Loucy (cell line): ENCODE results near the gene CRYL1.

Experiments
- H2AFZ ChIP-seq: fragments of 200-600 bp; sonication (generic); 2 replicates; pipeline ENCODE4 v1.6.0; 2016; ENCODE audit warnings: antibody characterized with exemption, mild to moderate bottlenecking, low read length, moderate library complexity
- H3F3A ChIP-seq: fragments of 200-600 bp; 2 replicates; pipeline ENCODE4 v1.6.0; 2016; ENCODE audit warnings: antibody characterized with exemption, low read depth, mild to moderate bottlenecking
- H3K27me3 ChIP-seq: fragments of 200-600 bp; sonication (generic); 2 replicates; pipeline ENCODE4 v1.6.1; 2014; ENCODE audit warnings: low read length, mild to moderate bottlenecking; ENCODE audit not compliant: insufficient read depth, poor library complexity, severe bottlenecking
- H3K36me3 ChIP-seq: fragments of 200-600 bp; sonication (generic); 2 replicates; pipeline ENCODE4 v1.6.1; 2016; ENCODE audit warnings: low read length; ENCODE audit not compliant: insufficient read depth
- H3K4me1 ChIP-seq: fragments of 200-600 bp; sonication (generic); 2 replicates; pipeline ENCODE4 v1.5.1; 2014; ENCODE audit warnings: low read length, mild to moderate bottlenecking; ENCODE audit not compliant: insufficient read depth, poor library complexity, severe bottlenecking
- H3K4me2 ChIP-seq: fragments of 200-600 bp; sonication (generic); 2 replicates; pipeline ENCODE4 v1.6.0; 2014; ENCODE audit warnings: antibody characterized with exemption, low read length, low read depth, mild to moderate bottlenecking; ENCODE audit not compliant: poor library complexity, severe bottlenecking
- H3K4me3 ChIP-seq: fragments of 200-600 bp; sonication (generic); 2 replicates; pipeline ENCODE4 v1.5.1; 2014; ENCODE audit warnings: low read length, mild to moderate bottlenecking, mixed read lengths; ENCODE audit not compliant: poor library complexity, severe bottlenecking
- H3K79me2 ChIP-seq: fragments of 200-600 bp; sonication (generic); 2 replicates; pipeline ENCODE4 v1.6.1; 2014; ENCODE audit warnings: low read length; ENCODE audit not compliant: insufficient read depth
- H3K9ac ChIP-seq: fragments of 200-600 bp; sonication (generic); 2 replicates; pipeline ENCODE4 v1.6.0; 2014; ENCODE audit warnings: mild to moderate bottlenecking, low read depth, low read length, moderate library complexity; ENCODE audit not compliant: poor library complexity, severe bottlenecking
- H3K9me2 ChIP-seq: fragments of 200-600 bp; sonication (generic); replicated peaks from 2 replicates; pipeline ENCODE4 v1.6.1; 2016; ENCODE audit warnings: low read depth, low read length, mixed read lengths
- H3K9me3 ChIP-seq: fragments of 200-600 bp; sonication (generic); 2 replicates; pipeline ENCODE4 v1.6.1; 2014; ENCODE audit warnings: mild to moderate bottlenecking, antibody characterized with exemption, low read length, low read depth; ENCODE audit not compliant: insufficient read depth
- H4K20me1 ChIP-seq: fragments of 200-600 bp; sonication (generic); 2 replicates; pipeline ENCODE4 v1.6.0; 2014; ENCODE audit warnings: antibody characterized with exemption, low read length, mild to moderate bottlenecking; ENCODE audit not compliant: insufficient read depth, poor library complexity, severe bottlenecking
- CTCF ChIP-seq: fragments of 200-600 bp; sonication (generic); conservative IDR thresholded peaks from 2 replicates; pipeline ENCODE4 v1.5.1; 2014; ENCODE audit warnings: mild to moderate bottlenecking, antibody characterized with exemption, low read length
- EZH2phosphoT487 ChIP-seq: fragments of 200-600 bp; IDR thresholded peaks from 2 replicates; pipeline ENCODE4 v1.6.1; 2018; ENCODE audit warnings: antibody characterized with exemption, mild to moderate bottlenecking, moderate library complexity, borderline replicate concordance

The CRYL1 gene

GRCh38 chr13:20420938-20421337 is 104.7 kb downstream of the CRYL1 start:
- no peaks in the 10 kb centered on the region for H3K79me2 ChIP-seq
- H3K36me3 ChIP-seq: no peaks in the 10 kb centered on the region
- no peaks in the 10 kb centered on the region for H3K9me2 ChIP-seq
- no peaks in the 10 kb centered on the region for H4K20me1 ChIP-seq
- H3F3A ChIP-seq: no peaks in the 10 kb centered on the region
- no peaks in the 10 kb centered on the region for H3K4me1 ChIP-seq
- TF ChIP-seq EZH2phosphoT487 (no peak), CTCF (no peak)
- H3K9ac ChIP-seq: no peak overlapping the region
- no peak overlapping the region for H3K4me3 ChIP-seq
- H3K27me3 ChIP-seq: no peaks in the 10 kb centered on the region
- no peak overlapping the region for H2AFZ ChIP-seq
- no peaks in the 10 kb centered on the region for H3K9me3 ChIP-seq
- no peak overlapping the region for H3K4me2 ChIP-seq

- Histone ChIP-seq H3K4me3 (no peak overlapping the region), H4K20me1 (no peaks in the 10 kb centered on the region), H3K9me2 (no peaks in the 10 kb centered on the region), H3K4me1 (no peaks in the 10 kb centered on the region), H3K27me3 (no peaks in the 10 kb centered on the region), H3K36me3 (no peaks in the 10 kb centered on the region), H2AFZ (no peak overlapping the region), H3K4me2 (no peak overlapping the region), H3K9ac (no peak overlapping the region), H3K79me2 (no peaks in the 10 kb centered on the region), H3F3A (no peaks in the 10 kb centered on the region), H3K9me3 (no peaks in the 10 kb centered on the region)
- TF ChIP-seq CTCF (no peak), EZH2phosphoT487 (no peak)
Observed at GRCh38 chr13:20418953-20419352, 106.7 kb downstream of the CRYL1 start.

GRCh38 chr13:20416223-20416745 is 109.4 kb downstream of the CRYL1 start:
- no peak for TF ChIP-seq CTCF
- TF ChIP-seq EZH2phosphoT487: no peak
- Histone ChIP-seq H3F3A (peaks cover 4% of the 10 kb centered on the region; the same call in 1 of the 2 replicates), H3K4me3 (no peak overlapping the region), H4K20me1 (no peaks in the 10 kb centered on the region), H3K9ac (no peak overlapping the region), H3K4me1 (peaks cover 19% of the 10 kb centered on the region), H3K9me3 (no peaks in the 10 kb centered on the region), H3K27me3 (no peaks in the 10 kb centered on the region), H3K79me2 (no peaks in the 10 kb centered on the region), H3K4me2 (no peak overlapping the region), H3K9me2 (no peaks in the 10 kb centered on the region), H3K36me3 (no peaks in the 10 kb centered on the region), H2AFZ (no peak overlapping the region)
